Endothelial cell (in vitro differentiated cells): Measurements from ENCODE around the gene SPATA24. TPM values are rescaled to one million over a fixed set of nuclear protein-coding genes. Genes with fewer than 3 reads are reported as not detected.

Experiments used
- DNase-seq: peaks from one replicate; pipeline ENCODE4 v3.0.0; 2021; ENCODE audit warnings: low spot score
- H3K27ac Mint-ChIP-seq: one replicate; pipeline ENCODE4 v1.8.0; 2021; ENCODE audit warnings: mixed read lengths, inconsistent platforms; ENCODE audit not compliant: unreplicated experiment
- H3K27me3 Mint-ChIP-seq: one replicate; pipeline ENCODE4 v1.8.0; 2021; ENCODE audit warnings: mild to moderate bottlenecking, moderate library complexity, mixed read lengths, inconsistent platforms; ENCODE audit not compliant: unreplicated experiment
- H3K36me3 Mint-ChIP-seq: one replicate; pipeline ENCODE4 v1.8.0; 2021; ENCODE audit warnings: mild to moderate bottlenecking, low read depth, mixed read lengths, inconsistent platforms; ENCODE audit not compliant: unreplicated experiment
- H3K4me1 Mint-ChIP-seq: one replicate; pipeline ENCODE4 v1.8.0; 2021; ENCODE audit warnings: mild to moderate bottlenecking, mixed read lengths, inconsistent platforms; ENCODE audit not compliant: unreplicated experiment
- H3K4me3 Mint-ChIP-seq: one replicate; pipeline ENCODE4 v1.8.0; 2021; ENCODE audit warnings: mild to moderate bottlenecking, mixed read lengths, inconsistent platforms; ENCODE audit not compliant: unreplicated experiment
- H3K9me3 Mint-ChIP-seq: one replicate; pipeline ENCODE4 v1.8.0; 2021; ENCODE audit warnings: mixed read lengths, inconsistent platforms; ENCODE audit not compliant: unreplicated experiment
- CTCF ChIP-seq: fragments of 200-600 bp; sonication (generic); IDR thresholded peaks from one replicate; pipeline ENCODE4 v1.5.0; 2021; ENCODE audit warnings: antibody characterized with exemption; ENCODE audit not compliant: unreplicated experiment
- total RNA-seq: library from RNA; stranded (reverse); fragmentation: NEBNext Ultra II Directional; extraction: Animal tissue kit (Norgen Biotek cat#: 25700); gene quantifications from one replicate; pipeline ENCODE4 v1.2.1, GENCODE V29; 2021; ENCODE audit not compliant: unreplicated experiment

Gene SPATA24
- total RNA-seq, 1 donor from 2014 or later, result 7.6 TPM

- TF ChIP-seq CTCF, result peak; percentile 75
- no peaks in the 10 kb centered on the region for H3K9me3 Mint-ChIP-seq
- peaks cover 16% of the 10 kb centered on the region for H3K27me3 Mint-ChIP-seq
- DNase-seq, result no peak
- no peak overlapping the region for H3K27ac Mint-ChIP-seq
- no peak overlapping the region for H3K4me3 Mint-ChIP-seq
- peaks cover 40% of the 10 kb centered on the region for H3K4me1 Mint-ChIP-seq
- peaks cover 3% of the 10 kb centered on the region for H3K36me3 Mint-ChIP-seq
Measured at GRCh38 chr5:139392324-139392677, 11.6 kb downstream of the SPATA24 start.

- Mint-ChIP-seq H3K36me3 (peaks cover 3% of the 10 kb centered on the region), H3K9me3 (no peaks in the 10 kb centered on the region), H3K4me1 (peaks cover 36% of the 10 kb centered on the region), H3K4me3 (peak overlapping the region; percentile 69), H3K27me3 (peaks cover 14% of the 10 kb centered on the region), H3K27ac (peak overlapping the region; percentile 70)
- DNase-seq, result peak; percentile 15
- TF ChIP-seq CTCF, result no peak
Measured at GRCh38 chr5:139391570-139392323, 12.1 kb downstream of the SPATA24 start.

- Mint-ChIP-seq H3K27me3 (peaks cover 9% of the 10 kb centered on the region), H3K27ac (no peak overlapping the region), H3K9me3 (no peaks in the 10 kb centered on the region), H3K36me3 (no peaks in the 10 kb centered on the region), H3K4me1 (peaks cover 27% of the 10 kb centered on the region), H3K4me3 (no peak overlapping the region)
- DNase-seq, result no peak
- TF ChIP-seq CTCF, result no peak
Measured at GRCh38 chr5:139390639-139391569, 13.0 kb downstream of the SPATA24 start.

- peak within 1 kb of the TSS; percentile 37 for H3K27ac Mint-ChIP-seq
- H3K4me3 Mint-ChIP-seq, result peak within 1 kb of the TSS; percentile 11
- H3K4me1 Mint-ChIP-seq, result peaks cover 24% of the 10 kb centered on the region
- no peaks in the 10 kb centered on the region for H3K9me3 Mint-ChIP-seq
- H3K36me3 Mint-ChIP-seq, result no peaks in the 10 kb centered on the region
- no peak for DNase-seq
- no peak for TF ChIP-seq CTCF
- H3K27me3 Mint-ChIP-seq, result peaks cover 6% of the 10 kb centered on the region
Measured at GRCh38 chr5:139389701-139390638, 13.9 kb downstream of the SPATA24 start, which contains the start of gene MZB1. Gene MZB1 (minus strand): TSS chr5:139389913. CDS start chr5:139389856, 57 bp downstream.
